Transverse colon (tissue), 4 donors: ENCODE results near the gene TPSAB1.
"Not testable (repeated sequence)": the region's sequence is repeated elsewhere in the genome, so short reads cannot be mapped to it uniquely, and the experiment has no call there.

Experiments
- EP300 ChIP-seq: sonication (generic); formaldehyde crosslinking; IDR thresholded peaks from one replicate; pipeline ENCODE4 v1.6.1; 2017; ENCODE audit warnings: antibody characterized with exemption, low read depth
- POLR2A ChIP-seq: fragments of 450-650 bp; IDR thresholded peaks from one replicate; pipeline ENCODE4 v1.6.1; 2016; ENCODE audit warnings: antibody characterized with exemption, mild to moderate bottlenecking, moderate library complexity
- POLR2AphosphoS5 ChIP-seq, 3 donors: sonication (generic); formaldehyde crosslinking; IDR thresholded peaks; one replicate each; pipeline ENCODE4 v1.6.1; 2016; ENCODE audit warnings: antibody characterized with exemption in 3 of 3
- TF ChIP-seq, protein P1 (sequence below), 5 experiments: fragments of 200-600 bp in 3 of 5; fragments of 450-650 bp in 2 of 5; sonication (generic) in 3 of 5; IDR thresholded peaks; 1 replicate in 2 of 5; 2 replicates in 3 of 5; pipeline ENCODE4 v1.5.1; 2016 to 2017; ENCODE audit warnings: antibody characterized with exemption in 5 of 5, inconsistent platforms in 3 of 5, mild to moderate bottlenecking in 2 of 5, moderate library complexity in 1 of 5

DNA sequence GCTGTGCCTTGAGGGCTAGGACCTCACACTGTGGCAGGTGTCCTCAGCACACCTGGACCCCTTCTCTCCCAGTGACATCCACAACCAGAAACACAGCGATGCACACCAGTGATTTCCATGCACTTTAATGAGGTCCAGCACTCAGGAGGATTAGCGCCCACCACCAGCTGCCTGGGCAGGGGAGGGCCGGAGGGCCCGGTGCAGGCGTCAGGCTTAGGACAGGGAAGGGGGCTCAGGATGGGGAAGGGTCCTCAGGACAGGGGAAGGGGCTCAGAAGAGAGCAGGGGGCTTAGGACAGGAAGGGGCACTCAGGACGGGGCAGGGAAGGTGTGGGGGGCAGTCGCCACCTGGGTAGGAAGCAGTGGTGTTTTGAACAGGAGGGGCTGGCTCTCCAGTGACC, 12.3 kb upstream of the TPSAB1 start:
- TF ChIP-seq, protein P1, sequence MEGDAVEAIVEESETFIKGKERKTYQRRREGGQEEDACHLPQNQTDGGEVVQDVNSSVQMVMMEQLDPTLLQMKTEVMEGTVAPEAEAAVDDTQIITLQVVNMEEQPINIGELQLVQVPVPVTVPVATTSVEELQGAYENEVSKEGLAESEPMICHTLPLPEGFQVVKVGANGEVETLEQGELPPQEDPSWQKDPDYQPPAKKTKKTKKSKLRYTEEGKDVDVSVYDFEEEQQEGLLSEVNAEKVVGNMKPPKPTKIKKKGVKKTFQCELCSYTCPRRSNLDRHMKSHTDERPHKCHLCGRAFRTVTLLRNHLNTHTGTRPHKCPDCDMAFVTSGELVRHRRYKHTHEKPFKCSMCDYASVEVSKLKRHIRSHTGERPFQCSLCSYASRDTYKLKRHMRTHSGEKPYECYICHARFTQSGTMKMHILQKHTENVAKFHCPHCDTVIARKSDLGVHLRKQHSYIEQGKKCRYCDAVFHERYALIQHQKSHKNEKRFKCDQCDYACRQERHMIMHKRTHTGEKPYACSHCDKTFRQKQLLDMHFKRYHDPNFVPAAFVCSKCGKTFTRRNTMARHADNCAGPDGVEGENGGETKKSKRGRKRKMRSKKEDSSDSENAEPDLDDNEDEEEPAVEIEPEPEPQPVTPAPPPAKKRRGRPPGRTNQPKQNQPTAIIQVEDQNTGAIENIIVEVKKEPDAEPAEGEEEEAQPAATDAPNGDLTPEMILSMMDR (IDR thresholded peaks at IDR 0.05): not testable (repeated sequence)
- not testable (repeated sequence) for TF ChIP-seq POLR2A; POLR2AphosphoS5 (IDR thresholded peaks at IDR 0.05); EP300
